ENCODE data around the gene TMEM205.
"Not testable (repeated sequence)": the region's sequence is repeated elsewhere in the genome, so short reads cannot be mapped to it uniquely, and the experiment has no call there.

TMEM205 gene

DNA sequence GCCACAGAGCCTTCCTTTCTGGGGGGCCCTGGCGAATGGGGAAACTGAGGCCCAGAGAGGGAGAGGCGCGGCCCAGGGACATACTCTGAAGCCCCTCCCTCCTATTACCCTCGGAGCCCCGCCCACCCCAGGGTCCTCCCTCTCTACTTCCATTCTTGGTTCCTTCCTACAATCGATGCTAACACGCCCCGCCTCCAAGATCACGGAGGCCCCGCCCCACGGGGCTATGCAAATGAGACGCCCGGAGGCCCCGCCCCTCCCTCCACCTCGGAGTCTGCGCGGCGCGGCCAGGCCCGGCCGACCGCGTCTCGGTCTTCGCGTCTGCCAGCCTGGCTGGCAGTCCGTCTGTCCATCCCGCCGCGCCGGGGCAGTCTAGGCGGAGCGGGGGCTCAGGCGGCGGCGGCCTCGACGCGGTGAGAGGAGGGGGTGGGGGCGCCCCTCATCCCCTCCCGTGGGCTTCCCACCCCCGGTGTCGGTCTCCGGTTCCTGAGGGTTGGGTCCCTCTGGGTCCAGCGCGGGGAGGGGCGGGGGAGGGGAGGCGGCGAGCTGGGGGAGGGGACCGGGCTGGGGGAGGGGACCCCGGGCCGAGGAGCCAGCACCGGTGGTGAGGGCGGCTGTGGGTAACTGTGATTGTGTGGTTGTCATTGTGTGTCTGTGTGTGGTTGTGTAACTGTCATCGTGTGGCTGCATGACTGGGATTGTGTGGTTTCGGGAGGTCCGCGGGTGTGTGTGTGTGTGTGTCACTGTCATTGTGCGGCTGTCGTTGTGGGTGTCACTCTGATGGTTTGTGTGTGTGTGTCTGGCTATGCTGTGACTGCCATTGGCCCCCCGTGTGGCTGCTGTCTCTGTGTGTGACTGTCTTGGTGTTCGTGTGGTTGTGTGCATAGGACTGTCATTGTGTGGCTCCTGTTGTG, 9.3 kb upstream of the TMEM205 start, which contains the start of gene PLPPR2:
PLPPR2 (plus strand) TSS at position 273 of the 914 bp plus-strand sequence. CDS start 2,242 bp downstream, outside the sequence.
- Histone ChIP-seq H3K27me3 (ENCODE audit: control insufficient read depth, insufficient read depth, low read length) (peaks cover 40% of the 10 kb centered on the region), H3K9me3 (ENCODE audit: control insufficient read depth, insufficient read depth, low read depth, low read length) (no peaks in the 10 kb centered on the region), H3K27ac (ENCODE audit: low read depth, low read length) (no peak within 1 kb of the TSS), H3K4me3 (ENCODE audit: low read depth, low read length) (peak within 1 kb of the TSS; percentile 46), H3K9ac (ENCODE audit: low read length) (no peak within 1 kb of the TSS), H3K36me3 (ENCODE audit: control insufficient read depth, insufficient read depth, low read length) (no peaks in the 10 kb centered on the region), H3K4me1 (ENCODE audit: control insufficient read depth, insufficient read depth, low read length) (peaks cover 5% of the 10 kb centered on the region; the same call in 1 of the 2 replicates)

DNA sequence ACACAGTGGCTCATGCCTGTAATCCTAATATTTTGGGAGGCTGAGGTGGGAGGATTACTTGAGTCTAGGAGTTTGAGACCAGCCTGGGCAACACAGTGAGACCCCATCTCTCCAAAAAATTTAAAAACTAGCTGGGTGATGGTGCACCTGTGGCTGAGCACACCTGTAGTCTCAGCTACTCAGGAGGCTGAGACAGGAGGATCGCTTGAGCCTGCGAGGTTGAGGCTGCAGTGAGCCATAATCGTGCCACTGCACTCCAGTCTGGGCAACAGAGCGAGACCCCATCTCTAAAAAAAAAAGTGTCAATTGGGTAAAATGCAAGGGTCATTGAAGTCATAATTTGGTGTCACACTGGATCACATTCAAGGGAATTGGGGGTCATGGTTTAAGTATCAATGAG, 8.0 kb upstream of the TMEM205 start:
- peaks cover 32% of the 10 kb centered on the region for H3K27me3 ChIP-seq (ENCODE audit: control insufficient read depth, insufficient read depth, low read length)
- H3K9me3 ChIP-seq (ENCODE audit: control insufficient read depth, insufficient read depth, low read depth, low read length); H3K4me3 ChIP-seq (ENCODE audit: low read depth, low read length); H3K27ac ChIP-seq (ENCODE audit: low read depth, low read length); H3K9ac ChIP-seq (ENCODE audit: low read length); H3K4me1 ChIP-seq (ENCODE audit: control insufficient read depth, insufficient read depth, low read length); H3K36me3 ChIP-seq (ENCODE audit: control insufficient read depth, insufficient read depth, low read length): not testable (repeated sequence)

DNA sequence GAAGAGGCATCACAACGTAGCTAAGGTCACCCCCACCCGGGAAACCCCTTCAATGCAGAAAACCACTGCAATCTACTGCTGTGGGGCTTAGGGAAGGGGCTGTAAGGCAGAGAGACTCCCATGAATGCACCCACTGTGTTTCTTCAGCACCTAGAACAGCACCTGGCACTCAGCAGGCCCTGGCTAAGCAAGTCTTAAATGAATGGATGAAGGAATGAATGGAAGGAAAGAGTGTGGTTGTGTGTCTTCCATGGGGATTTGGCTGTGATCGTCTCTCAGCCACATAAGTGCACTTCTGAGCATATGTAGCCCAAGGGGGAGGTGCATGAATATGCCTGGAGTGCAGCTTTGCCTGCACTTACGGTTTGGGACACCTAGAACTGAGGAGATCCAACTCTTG, 3.1 kb upstream of the TMEM205 start:
- Histone ChIP-seq H3K9me3 (ENCODE audit: control insufficient read depth, insufficient read depth, low read depth, low read length) (peaks cover 7% of the 10 kb centered on the region), H3K27me3 (ENCODE audit: control insufficient read depth, insufficient read depth, low read length) (no peaks in the 10 kb centered on the region), H3K9ac (ENCODE audit: low read length) (no peak overlapping the region), H3K36me3 (ENCODE audit: control insufficient read depth, insufficient read depth, low read length) (no peaks in the 10 kb centered on the region), H3K4me1 (ENCODE audit: control insufficient read depth, insufficient read depth, low read length) (peaks cover 4% of the 10 kb centered on the region), H3K27ac (ENCODE audit: low read depth, low read length) (no peak overlapping the region), H3K4me3 (ENCODE audit: low read depth, low read length) (no peak overlapping the region)

DNA sequence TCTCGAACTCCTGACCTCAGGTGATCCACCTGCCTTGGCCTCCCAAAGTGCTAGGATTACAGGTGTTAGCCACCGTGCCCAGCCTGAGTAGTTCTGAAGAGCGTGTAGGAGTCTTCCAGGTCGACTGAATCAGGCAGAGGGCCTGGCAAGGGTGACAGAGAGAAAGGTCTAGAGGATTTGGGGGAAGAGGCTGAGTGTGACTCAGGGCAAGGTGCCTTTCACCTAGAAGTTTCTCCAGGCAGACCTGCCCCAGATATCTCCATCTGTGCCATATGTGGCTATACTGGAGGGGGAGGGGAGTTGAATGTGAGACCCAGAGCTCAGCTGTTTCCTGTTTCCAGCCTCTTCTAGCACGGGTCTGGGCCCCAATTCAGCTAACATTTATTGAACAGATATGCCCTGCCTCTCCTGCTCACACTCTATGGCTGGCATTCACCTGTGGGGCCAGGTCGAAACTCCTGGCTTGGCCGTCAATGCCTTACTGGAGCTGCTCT, 1.5 kb upstream of the TMEM205 start:
- Histone ChIP-seq H3K4me1 (ENCODE audit: control insufficient read depth, insufficient read depth, low read length) (peaks cover 4% of the 10 kb centered on the region), H3K27me3 (ENCODE audit: control insufficient read depth, insufficient read depth, low read length) (no peaks in the 10 kb centered on the region), H3K9ac (ENCODE audit: low read length) (no peak overlapping the region), H3K4me3 (ENCODE audit: low read depth, low read length) (no peak overlapping the region), H3K27ac (ENCODE audit: low read depth, low read length) (no peak overlapping the region), H3K9me3 (ENCODE audit: control insufficient read depth, insufficient read depth, low read depth, low read length) (peaks cover 7% of the 10 kb centered on the region), H3K36me3 (ENCODE audit: control insufficient read depth, insufficient read depth, low read length) (0 out of 2 replicates have a peak, but pooled peaks cover 3% of the 10 kb centered on the region)

DNA sequence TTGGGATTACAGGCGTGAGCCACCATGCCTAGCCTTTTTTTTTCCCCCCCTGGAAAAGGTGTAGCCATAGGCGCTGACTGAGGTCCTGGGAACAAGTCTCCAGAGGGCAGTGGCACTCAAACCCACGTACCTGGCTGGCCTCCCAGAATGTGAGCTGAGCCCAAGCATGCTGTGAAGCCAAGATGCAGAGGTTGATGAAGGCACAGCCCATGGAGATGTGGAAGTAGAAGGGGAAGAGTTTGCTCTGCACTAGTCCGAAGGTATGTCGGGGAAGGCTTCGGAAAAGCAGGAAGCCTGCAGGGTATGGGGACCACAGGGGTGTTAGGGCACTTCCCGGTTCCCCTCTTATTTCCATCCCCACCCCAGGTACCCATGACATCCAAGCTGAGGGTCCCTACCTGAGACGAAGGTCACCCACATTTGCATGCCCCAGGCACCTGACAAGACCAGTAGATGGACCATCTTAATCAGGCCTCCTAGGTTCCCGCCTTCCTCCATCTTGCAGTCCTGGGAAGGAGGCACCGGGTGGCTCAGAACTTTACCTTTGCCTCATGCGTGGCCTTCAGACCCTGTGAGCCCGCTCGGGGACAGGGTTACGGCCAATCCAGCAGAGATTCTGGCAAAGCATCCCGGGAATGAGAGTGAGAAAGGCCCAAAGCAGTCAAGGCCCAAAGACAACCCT, 805 bp downstream of the TMEM205 start:
- Histone ChIP-seq H3K9me3 (ENCODE audit: control insufficient read depth, insufficient read depth, low read depth, low read length) (peaks cover 11% of the 10 kb centered on the region), H3K4me1 (ENCODE audit: control insufficient read depth, insufficient read depth, low read length) (peaks cover 4% of the 10 kb centered on the region; the same call in 1 of the 2 replicates), H3K27ac (ENCODE audit: low read depth, low read length) (no peak overlapping the region), H3K36me3 (ENCODE audit: control insufficient read depth, insufficient read depth, low read length) (peaks cover 12% of the 10 kb centered on the region), H3K4me3 (ENCODE audit: low read depth, low read length) (peak overlapping the region; percentile 96), H3K9ac (ENCODE audit: low read length) (peak overlapping the region; percentile 65), H3K27me3 (ENCODE audit: control insufficient read depth, insufficient read depth, low read length) (no peaks in the 10 kb centered on the region)

DNA sequence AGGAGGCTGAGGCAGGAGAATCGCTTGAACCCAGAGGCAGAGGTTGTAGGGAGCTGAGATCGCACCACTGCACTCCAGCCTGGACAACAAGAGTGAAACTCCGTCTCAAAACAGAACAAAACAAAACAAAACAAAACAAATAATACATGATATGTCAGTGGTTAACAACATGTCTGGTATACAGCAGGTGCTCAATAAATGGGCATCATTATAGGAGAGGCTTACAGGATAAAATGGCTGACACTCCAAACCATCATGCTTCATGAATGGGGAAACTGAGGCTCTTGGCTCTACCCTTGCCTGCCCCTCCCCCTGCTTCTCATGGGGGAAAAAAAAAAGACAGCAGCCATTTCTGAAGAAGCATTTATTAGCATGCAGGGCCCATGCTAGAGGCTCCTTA, 3.6 kb downstream of the TMEM205 start:
- Histone ChIP-seq H3K9me3 (ENCODE audit: control insufficient read depth, insufficient read depth, low read depth, low read length) (peaks cover 4% of the 10 kb centered on the region; the same call in 1 of the 2 replicates), H3K27ac (ENCODE audit: low read depth, low read length) (no peak overlapping the region), H3K27me3 (ENCODE audit: control insufficient read depth, insufficient read depth, low read length) (no peaks in the 10 kb centered on the region), H3K9ac (ENCODE audit: low read length) (no peak overlapping the region), H3K36me3 (ENCODE audit: control insufficient read depth, insufficient read depth, low read length) (peaks cover 12% of the 10 kb centered on the region), H3K4me1 (ENCODE audit: control insufficient read depth, insufficient read depth, low read length) (peaks cover 10% of the 10 kb centered on the region), H3K4me3 (ENCODE audit: low read depth, low read length) (no peak overlapping the region)

DNA sequence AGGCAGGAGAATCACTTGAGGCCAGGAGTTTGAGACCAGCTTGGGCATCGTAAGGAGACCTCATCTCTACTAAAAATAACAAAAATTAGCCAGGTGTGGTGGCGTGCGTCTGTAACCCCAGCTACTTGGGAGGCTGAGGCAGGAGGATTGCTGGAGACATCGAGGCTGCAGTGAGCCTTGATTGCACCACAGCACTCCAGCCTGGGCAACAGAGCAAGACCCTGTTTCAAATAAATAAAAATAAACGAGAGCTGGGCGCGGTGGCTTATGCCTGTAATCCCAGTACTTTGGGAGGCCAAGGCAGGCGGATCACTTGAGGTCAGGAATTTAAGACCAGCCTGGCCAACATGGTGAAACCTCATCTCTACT, 6.0 kb downstream of the TMEM205 start:
- H3K9me3 ChIP-seq (ENCODE audit: control insufficient read depth, insufficient read depth, low read depth, low read length); H3K4me3 ChIP-seq (ENCODE audit: low read depth, low read length); H3K27ac ChIP-seq (ENCODE audit: low read depth, low read length); H3K4me1 ChIP-seq (ENCODE audit: control insufficient read depth, insufficient read depth, low read length); H3K27me3 ChIP-seq (ENCODE audit: control insufficient read depth, insufficient read depth, low read length); H3K9ac ChIP-seq (ENCODE audit: low read length): not testable (repeated sequence)
- H3K36me3 ChIP-seq (ENCODE audit: control insufficient read depth, insufficient read depth, low read length) = peaks cover 23% of the 10 kb centered on the region

DNA sequence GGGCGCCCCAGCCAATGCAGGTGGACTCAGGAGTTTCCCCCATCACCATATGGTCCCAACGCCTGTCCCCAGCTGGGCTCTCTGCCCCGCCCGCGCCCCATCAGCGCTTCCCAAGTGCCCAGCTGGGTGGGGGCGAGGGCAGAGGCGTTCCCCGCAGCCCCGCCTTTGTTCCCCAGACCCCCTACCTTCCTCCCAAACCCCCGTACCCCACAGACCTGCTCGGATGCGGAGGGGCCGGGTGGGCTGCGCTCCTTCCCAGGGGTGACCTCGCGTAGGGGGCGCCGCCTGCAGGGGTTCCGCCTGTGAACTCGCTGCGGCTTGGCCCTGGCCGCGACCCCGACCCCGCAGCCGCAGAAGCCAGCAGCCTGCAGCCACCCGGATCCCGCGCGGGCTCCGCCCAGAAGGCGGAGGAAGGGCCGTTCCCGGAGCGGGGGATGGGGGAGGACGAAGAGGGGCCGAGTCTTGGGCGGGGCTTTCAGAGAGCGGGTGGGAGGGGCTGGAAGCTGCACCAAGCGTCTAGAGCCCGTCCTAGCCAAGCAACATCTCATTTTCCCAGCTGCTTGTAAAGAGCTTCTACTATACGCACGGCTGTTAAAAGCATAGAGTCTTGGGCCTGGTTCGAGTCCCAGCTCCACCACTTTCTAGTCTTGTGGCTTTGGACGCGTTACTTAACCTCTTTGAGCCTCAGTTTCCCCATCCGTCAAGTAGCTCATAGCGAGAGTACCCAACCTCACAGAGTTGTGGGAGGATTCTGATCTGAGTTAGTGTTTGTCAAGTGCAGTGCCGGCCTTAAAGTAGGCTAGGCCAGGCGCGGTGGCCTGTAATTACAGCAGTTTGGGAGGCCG, 6.6 kb downstream of the TMEM205 start, which contains the start of gene RAB3D:
RAB3D (minus strand) TSS at position 404 of the 845 bp plus-strand sequence. CDS start 2,258 bp downstream, outside the sequence.
- Histone ChIP-seq H3K9me3 (ENCODE audit: control insufficient read depth, insufficient read depth, low read depth, low read length) (peaks cover 4% of the 10 kb centered on the region; the same call in 1 of the 2 replicates), H3K4me1 (ENCODE audit: control insufficient read depth, insufficient read depth, low read length) (peaks cover 7% of the 10 kb centered on the region; the same call in 1 of the 2 replicates), H3K9ac (ENCODE audit: low read length) (peak within 1 kb of the TSS; percentile 55), H3K4me3 (ENCODE audit: low read depth, low read length) (peak within 1 kb of the TSS; percentile 79), H3K36me3 (ENCODE audit: control insufficient read depth, insufficient read depth, low read length) (peaks cover 25% of the 10 kb centered on the region), H3K27me3 (ENCODE audit: control insufficient read depth, insufficient read depth, low read length) (no peaks in the 10 kb centered on the region), H3K27ac (ENCODE audit: low read depth, low read length) (no peak within 1 kb of the TSS)

DNA sequence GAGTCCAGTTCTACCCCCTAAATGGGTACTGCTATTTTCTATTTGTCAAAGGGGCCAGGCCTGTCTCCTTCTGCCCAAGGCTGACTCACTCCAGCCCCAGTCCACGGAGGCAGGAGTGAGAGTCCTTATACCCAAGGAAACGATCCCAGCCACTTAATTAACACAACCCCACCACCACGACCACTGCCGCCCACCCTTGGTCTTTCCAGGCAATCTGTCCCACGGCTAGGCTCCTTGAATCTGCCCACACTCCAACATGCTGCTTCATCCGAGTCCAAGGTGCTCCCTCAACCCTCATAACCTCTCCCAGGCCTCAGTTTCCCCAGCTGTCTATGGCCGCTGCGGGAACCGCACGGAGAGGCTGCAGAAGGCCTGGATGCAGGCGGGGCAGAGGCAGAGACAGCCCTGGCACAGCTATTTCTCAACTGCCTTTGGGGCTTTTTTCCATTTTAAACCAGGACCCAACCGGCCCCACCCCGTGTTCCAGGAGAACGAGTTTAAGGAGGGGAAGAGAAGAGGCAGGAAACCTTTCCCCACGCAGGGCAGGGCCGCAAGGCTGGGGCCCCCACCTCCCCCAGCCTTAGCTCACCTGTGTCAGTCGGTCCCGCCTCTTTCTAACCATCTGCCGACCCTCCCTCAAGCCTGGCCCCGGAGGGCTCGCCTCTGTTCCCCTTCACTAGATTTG, 7.4 kb downstream of the TMEM205 start:
- no peak overlapping the region for H3K27ac ChIP-seq (ENCODE audit: low read depth, low read length)
- peak overlapping the region; percentile 55 for H3K9ac ChIP-seq (ENCODE audit: low read length)
- H3K4me3 ChIP-seq (ENCODE audit: low read depth, low read length) = peak overlapping the region; percentile 79

DNA sequence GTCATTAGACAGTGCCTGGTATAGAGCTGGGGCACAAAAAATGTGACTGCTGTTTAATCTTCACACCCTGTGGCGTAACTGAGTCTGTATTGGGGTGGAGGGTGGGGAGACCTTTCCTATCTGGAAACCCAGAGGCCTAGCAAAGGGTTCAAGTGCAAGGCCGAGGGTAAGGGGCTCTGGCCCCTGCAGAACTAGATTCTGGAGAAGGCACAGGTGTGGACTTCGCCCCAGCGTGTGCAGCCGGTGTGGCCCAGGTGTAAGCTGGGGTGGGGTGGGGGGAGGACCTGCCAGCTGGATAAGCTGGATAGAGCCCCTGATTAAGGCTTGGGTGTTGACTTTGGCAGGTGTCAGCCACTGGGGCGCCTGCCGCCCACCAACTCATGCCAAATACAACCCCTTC, 7.9 kb downstream of the TMEM205 start:
- Histone ChIP-seq H3K9ac (ENCODE audit: low read length) (no peak overlapping the region), H3K36me3 (ENCODE audit: control insufficient read depth, insufficient read depth, low read length) (peaks cover 27% of the 10 kb centered on the region), H3K27ac (ENCODE audit: low read depth, low read length) (no peak overlapping the region), H3K4me1 (ENCODE audit: control insufficient read depth, insufficient read depth, low read length) (peaks cover 7% of the 10 kb centered on the region; the same call in 1 of the 2 replicates), H3K9me3 (ENCODE audit: control insufficient read depth, insufficient read depth, low read depth, low read length) (peaks cover 4% of the 10 kb centered on the region; the same call in 1 of the 2 replicates), H3K4me3 (ENCODE audit: low read depth, low read length) (no peak overlapping the region), H3K27me3 (ENCODE audit: control insufficient read depth, insufficient read depth, low read length) (no peaks in the 10 kb centered on the region)

More for the DNA sequence above, 7.4 kb downstream of the TMEM205 start:
- H3K9me3 ChIP-seq (ENCODE audit: control insufficient read depth, insufficient read depth, low read depth, low read length) = peaks cover 4% of the 10 kb centered on the region; the same call in 1 of the 2 replicates
- H3K36me3 ChIP-seq (ENCODE audit: control insufficient read depth, insufficient read depth, low read length) = peaks cover 27% of the 10 kb centered on the region
- H3K4me1 ChIP-seq (ENCODE audit: control insufficient read depth, insufficient read depth, low read length) = peaks cover 7% of the 10 kb centered on the region; the same call in 1 of the 2 replicates
- H3K27me3 ChIP-seq (ENCODE audit: control insufficient read depth, insufficient read depth, low read length) = no peaks in the 10 kb centered on the region
